ENCODE results near the gene PRKCE. TPM values are rescaled to one million over a fixed set of nuclear protein-coding genes. Genes with fewer than 3 reads are reported as not detected.
"Not testable (repeated sequence)": the region's sequence is repeated elsewhere in the genome, so short reads cannot be mapped to it uniquely, and the experiment has no call there.

Gene PRKCE
- total RNA-seq, 3 donors from 2014 or later (not counting 1 experiment from before 2014, with no cell fraction given) = 35.2 to 42.1 (median 38.6) TPM

- H3K27me3 ChIP-seq (ENCODE audit: control insufficient read depth, insufficient read depth, low read length) = no peaks in the 10 kb centered on the region
- no peaks in the 10 kb centered on the region for H3K9me3 ChIP-seq (ENCODE audit: control insufficient read depth, insufficient read depth, low read length)
- Mint-ChIP-seq H3K9me3 (no peaks in the 10 kb centered on the region), H3K36me3 (no peaks in the 10 kb centered on the region), H3K27ac (no peak overlapping the region), H3K4me3 (no peak overlapping the region), H3K4me1 (peaks cover 11 to 14% of the 10 kb centered on the region in 2 donors), H3K27me3 (ENCODE audit: low read depth in 2 of 2) (no peaks in the 10 kb centered on the region)
- ATAC-seq = no peak
- TF ChIP-seq CTCF (IDR thresholded peaks at IDR 0.05) = no peak
- intact Hi-C loops (cut with micrococcal nuclease) = no loop called here
- WGBS (ENCODE audit: insufficient coverage) = 90% methylated on average over 4 of the region's 4 CpGs
- H3K36me3 ChIP-seq (ENCODE audit: control insufficient read depth, insufficient read depth, low read length) = no peaks in the 10 kb centered on the region
- H3K27ac ChIP-seq (ENCODE audit: low read length) = no peak overlapping the region
- no peak for DNase-seq
- H3K4me1 ChIP-seq (ENCODE audit: control insufficient read depth, insufficient read depth, low read length) = peaks cover 5% of the 10 kb centered on the region
- no peak overlapping the region for H3K4me3 ChIP-seq (ENCODE audit: low read length)
Measured at GRCh38 chr2:45692566-45692965, 41.1 kb downstream of the PRKCE start.

GRCh38 chr2:45695480-45696007, 44.1 kb downstream of the PRKCE start:
- H3K4me3 Mint-ChIP-seq; intact Hi-C loops (cut with micrococcal nuclease); H3K27ac Mint-ChIP-seq; ATAC-seq; H3K36me3 ChIP-seq (ENCODE audit: control insufficient read depth, insufficient read depth, low read length); H3K27ac ChIP-seq (ENCODE audit: low read length); DNase-seq; H3K27me3 Mint-ChIP-seq (ENCODE audit: low read depth in 2 of 2); H3K36me3 Mint-ChIP-seq; H3K9me3 ChIP-seq (ENCODE audit: control insufficient read depth, insufficient read depth, low read length); H3K27me3 ChIP-seq (ENCODE audit: control insufficient read depth, insufficient read depth, low read length); H3K4me3 ChIP-seq (ENCODE audit: low read length); H3K9me3 Mint-ChIP-seq: not testable (repeated sequence)
- H3K4me1 ChIP-seq (ENCODE audit: control insufficient read depth, insufficient read depth, low read length) = peaks cover 26% of the 10 kb centered on the region
- H3K4me1 Mint-ChIP-seq = peaks cover 29 to 31% of the 10 kb centered on the region in 2 donors
- 74% methylated on average over 5 of the region's 7 CpGs for WGBS (ENCODE audit: insufficient coverage)

- H3K4me3 Mint-ChIP-seq = no peak overlapping the region
- no peaks in the 10 kb centered on the region for H3K36me3 ChIP-seq (ENCODE audit: control insufficient read depth, insufficient read depth, low read length)
- H3K27ac ChIP-seq (ENCODE audit: low read length) = no peak overlapping the region
- no peaks in the 10 kb centered on the region for H3K9me3 Mint-ChIP-seq
- DNase-seq (no peak), ATAC-seq (no peak)
- H3K27me3 Mint-ChIP-seq (ENCODE audit: low read depth in 2 of 2) = no peaks in the 10 kb centered on the region
- no peaks in the 10 kb centered on the region for H3K27me3 ChIP-seq (ENCODE audit: control insufficient read depth, insufficient read depth, low read length)
- WGBS (ENCODE audit: insufficient coverage) = 100% methylated on average over 1 of the region's 1 CpG
- no peaks in the 10 kb centered on the region for H3K9me3 ChIP-seq (ENCODE audit: control insufficient read depth, insufficient read depth, low read length)
- H3K4me3 ChIP-seq (ENCODE audit: low read length) = no peak overlapping the region
- no peaks in the 10 kb centered on the region for H3K36me3 Mint-ChIP-seq
- peaks cover 31 to 33% of the 10 kb centered on the region in 2 donors for H3K4me1 Mint-ChIP-seq
- TF ChIP-seq CTCF (IDR thresholded peaks at IDR 0.05) = no peak
- H3K27ac Mint-ChIP-seq = no peak overlapping the region
- intact Hi-C loops (cut with micrococcal nuclease) = no loop called here
- H3K4me1 ChIP-seq (ENCODE audit: control insufficient read depth, insufficient read depth, low read length) = peaks cover 29% of the 10 kb centered on the region
Measured at GRCh38 chr2:45696708-45697107, 45.2 kb downstream of the PRKCE start.

GRCh38 chr2:45697190-45697589, 45.7 kb downstream of the PRKCE start:
- Mint-ChIP-seq H3K4me3 (no peak overlapping the region), H3K36me3 (no peaks in the 10 kb centered on the region), H3K27ac (no peak overlapping the region), H3K27me3 (ENCODE audit: low read depth in 2 of 2) (no peaks in the 10 kb centered on the region), H3K9me3 (no peaks in the 10 kb centered on the region), H3K4me1 (peaks cover 31 to 33% of the 10 kb centered on the region in 2 donors)
- Histone ChIP-seq H3K36me3 (ENCODE audit: control insufficient read depth, insufficient read depth, low read length) (no peaks in the 10 kb centered on the region), H3K9me3 (ENCODE audit: control insufficient read depth, insufficient read depth, low read length) (no peaks in the 10 kb centered on the region), H3K27ac (ENCODE audit: low read length) (no peak overlapping the region), H3K27me3 (ENCODE audit: control insufficient read depth, insufficient read depth, low read length) (no peaks in the 10 kb centered on the region), H3K4me1 (ENCODE audit: control insufficient read depth, insufficient read depth, low read length) (peaks cover 29% of the 10 kb centered on the region), H3K4me3 (ENCODE audit: low read length) (no peak overlapping the region)
- ATAC-seq = no peak
- TF ChIP-seq CTCF (IDR thresholded peaks at IDR 0.05) = no peak
- intact Hi-C loops (cut with micrococcal nuclease) = no loop called here
- WGBS (ENCODE audit: insufficient coverage) = 100% methylated on average over 5 of the region's 5 CpGs
- no peak for DNase-seq
